DND-41 (cell line): Measurements from ENCODE around the gene GTF2H2C.

Experiments used
- CTCF ChIP-seq: IDR thresholded peaks from 2 replicates; pipeline ENCODE4 v1.5.1; 2012; ENCODE audit warnings: borderline replicate concordance, low read length, moderate library complexity, mild to moderate bottlenecking; ENCODE audit not compliant: poor library complexity, severe bottlenecking; ENCODE audit errors: extremely low read depth
- EZH2 ChIP-seq: IDR thresholded peaks from 3 replicates; pipeline ENCODE4 v1.6.1; 2012; ENCODE audit warnings: borderline replicate concordance, low read depth, mild to moderate bottlenecking, moderate library complexity, low read length, inconsistent platforms; ENCODE audit not compliant: severe bottlenecking

- TF ChIP-seq CTCF (no peak), EZH2 (no peak)
Observed at GRCh38 chr5:69510694-69511093, 49.3 kb upstream of the GTF2H2C start.
